Activated effector memory CD4-positive, alpha-beta T cell treated with anti-CD3 and anti-CD28 coated beads, Interleukin-2, amount 50 U/mL, for 16 hours (primary cell): ENCODE measurements around the gene ADAMTSL1.

Experiments used
- DNase-seq: peaks from one replicate; pipeline ENCODE4 v3.0.0-alpha.2; 2020

Gene ADAMTSL1

GRCh38 chr9:18888290-18888689, 414.3 kb downstream of the ADAMTSL1 start:
- DNase-seq: no peak

GRCh38 chr9:18889550-18889949, 415.6 kb downstream of the ADAMTSL1 start:
- no peak for DNase-seq

GRCh38 chr9:18890372-18890771, 416.4 kb downstream of the ADAMTSL1 start:
- DNase-seq: no peak

GRCh38 chr9:18891946-18892670, 418.2 kb downstream of the ADAMTSL1 start:
- DNase-seq: peak; percentile 43

GRCh38 chr9:18893046-18893445, 419.1 kb downstream of the ADAMTSL1 start:
- no peak for DNase-seq

GRCh38 chr9:18893491-18893890, 419.5 kb downstream of the ADAMTSL1 start:
- DNase-seq: no peak

- no peak for DNase-seq
Observed at GRCh38 chr9:18896004-18896403, 422.1 kb downstream of the ADAMTSL1 start.

- peak; percentile 49 for DNase-seq
Observed at GRCh38 chr9:18896531-18897179, 422.7 kb downstream of the ADAMTSL1 start.

- no peak for DNase-seq
Observed at GRCh38 chr9:18903450-18903849, 429.5 kb downstream of the ADAMTSL1 start.

GRCh38 chr9:18905028-18905882, 431.3 kb downstream of the ADAMTSL1 start:
- DNase-seq: no peak

- DNase-seq: no peak
Observed at GRCh38 chr9:18905883-18906629, 432.1 kb downstream of the ADAMTSL1 start.

- DNase-seq: no peak
Observed at GRCh38 chr9:18906656-18907395, 432.9 kb downstream of the ADAMTSL1 start.

- no peak for DNase-seq
Observed at GRCh38 chr9:18907927-18908625, 434.1 kb downstream of the ADAMTSL1 start.

- DNase-seq: no peak
Observed at GRCh38 chr9:18909140-18910018, 435.4 kb downstream of the ADAMTSL1 start.

GRCh38 chr9:18910435-18910834, 436.5 kb downstream of the ADAMTSL1 start:
- no peak for DNase-seq

GRCh38 chr9:18910916-18911315, 437.0 kb downstream of the ADAMTSL1 start:
- DNase-seq: no peak

- no peak for DNase-seq
Observed at GRCh38 chr9:18911714-18912342, 437.9 kb downstream of the ADAMTSL1 start.

GRCh38 chr9:18920141-18921084, 446.5 kb downstream of the ADAMTSL1 start:
- no peak for DNase-seq
